Medulla oblongata (tissue), 1 donor: Measurements from ENCODE around the gene RNPEPL1.

Source experiments
- DNase-seq: peaks from one replicate; pipeline ENCODE4 v3.0.0-alpha.2; 2015; ENCODE audit errors: extremely low spot score

Gene RNPEPL1

DNA sequence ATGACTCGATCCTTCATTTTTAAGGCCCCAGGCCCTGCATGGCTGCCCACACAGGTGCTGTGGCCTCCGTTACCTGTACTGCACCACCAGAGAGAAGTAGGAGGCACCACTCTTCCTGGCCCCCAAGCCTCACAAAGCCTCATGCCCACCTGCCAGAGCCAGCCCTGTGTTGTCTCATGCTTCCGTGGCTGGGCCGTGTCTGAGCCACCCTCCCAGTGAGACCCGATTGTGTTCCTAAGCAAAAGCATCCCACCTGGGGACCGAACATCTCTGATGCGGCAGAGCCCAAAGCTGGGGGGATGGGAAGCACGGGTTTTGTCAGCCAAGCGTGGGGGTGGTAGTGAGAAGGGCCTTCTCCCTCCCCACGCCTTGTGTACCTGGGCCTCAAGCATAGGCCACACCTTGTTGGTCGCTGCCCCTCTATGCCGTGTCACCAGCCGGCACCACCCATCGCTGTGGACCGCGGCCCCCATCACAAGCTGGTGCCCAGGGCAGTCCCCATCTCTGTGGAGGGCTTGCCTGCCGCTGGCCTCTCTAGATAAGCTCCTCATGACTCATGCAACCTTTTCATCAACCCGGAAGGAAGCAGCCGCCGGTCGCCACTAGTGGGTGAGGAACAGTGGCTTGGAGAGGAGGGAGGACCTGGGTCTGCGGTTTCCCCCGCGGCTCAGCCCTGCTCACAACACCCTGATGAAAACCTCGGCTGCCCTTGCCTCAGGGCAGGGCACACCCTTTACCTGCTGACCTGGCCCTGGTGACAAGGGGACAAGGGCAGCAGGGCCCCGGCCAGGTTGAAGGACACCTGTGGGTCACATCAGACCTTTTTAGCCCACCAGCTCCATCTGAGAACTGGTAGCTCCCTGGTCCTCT lies 2.7 kb upstream of the RNPEPL1 start:
- DNase-seq, result peak; percentile 67

GRCh38 chr2:240566203-240567136 lies 1.8 kb upstream of the RNPEPL1 start:
- DNase-seq, result peak; percentile 90

DNA sequence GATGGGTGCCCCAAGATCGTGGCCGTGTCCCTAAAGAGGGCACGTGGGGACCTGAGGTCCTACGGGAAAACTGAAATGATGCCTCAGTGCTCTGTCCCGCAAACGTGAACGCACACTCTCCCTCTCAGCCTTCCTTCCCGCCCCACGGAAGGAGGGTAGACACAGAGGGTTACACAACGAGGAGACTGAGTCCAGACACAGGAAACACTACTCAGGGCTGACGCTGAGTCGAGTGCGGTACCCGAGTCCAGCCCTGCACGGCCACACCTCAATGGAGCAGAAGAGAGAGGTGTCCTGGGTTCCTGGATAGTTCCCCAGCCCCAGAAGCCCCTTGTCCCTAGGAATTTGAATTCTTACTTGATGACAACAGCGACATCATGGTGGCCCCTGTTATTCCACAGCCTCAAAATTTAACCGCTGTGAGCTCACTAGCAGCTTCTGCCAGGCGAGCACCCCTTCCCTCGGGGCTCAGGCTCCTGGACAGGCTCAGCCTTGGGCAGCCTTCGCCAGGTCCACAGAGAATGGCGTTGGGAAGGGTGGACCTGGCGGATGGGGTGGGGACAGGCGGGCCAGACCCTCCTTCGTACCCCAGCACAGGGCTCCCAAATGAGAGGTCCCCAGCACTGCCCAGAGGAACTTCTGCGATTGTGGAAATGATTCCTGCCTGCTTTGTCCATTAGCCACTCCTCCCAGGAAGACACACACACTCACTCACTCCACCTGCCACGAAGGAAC lies 980 bp upstream of the RNPEPL1 start:
- no peak for DNase-seq

DNA sequence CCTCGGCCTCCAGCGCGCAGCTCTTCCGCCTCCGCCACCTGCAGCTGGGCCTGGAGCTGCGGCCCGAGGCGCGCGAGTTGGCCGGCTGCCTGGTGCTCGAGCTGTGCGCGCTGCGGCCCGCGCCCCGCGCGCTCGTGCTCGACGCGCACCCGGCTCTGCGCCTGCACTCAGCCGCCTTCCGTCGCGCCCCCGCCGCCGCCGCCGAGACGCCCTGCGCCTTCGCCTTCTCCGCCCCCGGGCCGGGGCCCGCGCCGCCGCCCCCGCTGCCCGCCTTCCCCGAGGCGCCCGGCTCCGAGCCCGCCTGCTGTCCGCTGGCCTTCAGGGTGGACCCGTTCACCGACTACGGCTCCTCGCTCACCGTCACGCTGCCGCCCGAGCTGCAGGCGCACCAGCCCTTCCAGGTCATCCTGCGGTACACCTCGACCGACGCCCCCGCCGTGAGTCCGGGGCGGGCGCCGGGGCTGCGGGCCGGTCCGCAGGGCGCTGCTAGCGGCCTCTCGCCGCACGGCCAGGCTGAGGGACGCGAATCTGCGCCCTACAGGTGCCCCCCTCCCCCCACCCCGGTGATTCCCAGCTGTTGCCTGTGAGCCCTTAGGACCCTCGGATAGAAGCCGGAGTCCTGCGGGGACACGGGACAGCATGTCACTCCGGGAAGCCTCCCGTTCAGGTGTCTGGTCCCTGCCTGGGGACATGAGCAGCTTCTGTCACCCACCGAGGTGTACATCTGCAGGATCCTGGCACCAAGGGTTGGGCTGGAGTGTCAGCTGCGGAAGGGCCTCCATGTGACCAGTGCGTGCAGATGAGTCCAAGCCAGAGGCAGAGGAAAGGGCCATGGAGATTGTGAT lies 616 bp downstream of the RNPEPL1 start:
- DNase-seq, result peak; percentile 67

- no peak for DNase-seq
Observed at GRCh38 chr2:240569523-240569997, 1.3 kb downstream of the RNPEPL1 start.

DNA sequence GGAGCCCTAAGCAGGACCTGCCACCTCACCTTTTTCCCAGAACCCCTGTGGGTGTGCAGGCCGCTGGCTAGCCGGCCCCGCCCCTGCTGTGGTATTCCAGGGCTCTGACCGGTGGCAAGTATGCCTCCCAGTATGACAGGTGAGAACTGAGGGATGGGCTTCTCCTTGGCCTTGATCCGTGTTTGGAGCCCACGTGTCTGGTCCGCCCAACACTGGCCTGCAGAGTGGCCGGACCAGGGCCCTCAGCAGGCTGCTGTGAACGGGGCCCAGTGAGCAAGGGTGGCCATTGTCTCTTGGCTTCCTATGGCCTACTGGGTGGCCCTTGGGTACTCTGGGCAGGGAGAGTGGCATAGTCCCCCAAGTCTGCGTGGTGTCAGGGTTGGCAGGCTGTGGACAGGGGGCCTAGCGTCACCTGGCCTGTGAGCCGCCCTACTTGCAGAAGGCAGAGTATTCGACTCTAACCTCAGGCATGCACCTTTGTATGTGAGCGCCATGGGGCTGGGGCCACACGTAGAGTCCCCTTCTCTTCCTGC lies 1.8 kb downstream of the RNPEPL1 start:
- DNase-seq, result no peak

- DNase-seq, result no peak
Observed at GRCh38 chr2:240570531-240571313, 2.4 kb downstream of the RNPEPL1 start.

DNA sequence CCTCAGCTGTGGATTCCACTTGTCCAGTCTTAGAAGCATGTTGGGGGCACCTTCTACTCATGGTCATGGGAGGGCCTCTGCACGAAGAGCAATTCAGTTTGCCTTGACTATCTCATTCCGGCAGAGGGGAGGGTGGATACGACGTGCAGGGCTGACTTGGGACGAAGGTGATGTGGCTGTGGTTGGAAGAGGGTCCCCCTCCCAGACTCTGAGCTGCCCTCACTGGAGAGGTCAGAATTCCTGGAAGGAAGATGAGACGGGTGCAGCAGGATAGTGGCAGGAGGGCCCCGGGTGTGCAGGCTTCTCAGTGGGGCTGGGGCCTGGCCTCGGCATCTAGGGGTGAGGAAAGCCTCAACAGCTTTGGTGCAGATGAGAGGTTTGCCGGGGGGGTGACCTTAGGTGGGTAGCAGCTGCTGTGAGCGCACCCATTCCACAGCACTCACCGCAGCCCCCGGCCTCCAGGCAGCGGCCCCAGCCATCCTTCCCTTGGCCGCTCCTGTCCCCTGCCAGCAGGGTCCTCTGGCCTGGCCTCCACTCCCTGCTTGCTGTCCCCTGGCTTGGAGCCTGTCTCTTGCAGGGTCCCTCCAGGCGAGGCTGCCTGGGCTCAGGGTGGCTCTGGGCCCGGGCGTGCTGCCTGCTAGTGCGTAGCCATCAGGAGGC lies 3.2 kb downstream of the RNPEPL1 start:
- DNase-seq, result no peak

DNA sequence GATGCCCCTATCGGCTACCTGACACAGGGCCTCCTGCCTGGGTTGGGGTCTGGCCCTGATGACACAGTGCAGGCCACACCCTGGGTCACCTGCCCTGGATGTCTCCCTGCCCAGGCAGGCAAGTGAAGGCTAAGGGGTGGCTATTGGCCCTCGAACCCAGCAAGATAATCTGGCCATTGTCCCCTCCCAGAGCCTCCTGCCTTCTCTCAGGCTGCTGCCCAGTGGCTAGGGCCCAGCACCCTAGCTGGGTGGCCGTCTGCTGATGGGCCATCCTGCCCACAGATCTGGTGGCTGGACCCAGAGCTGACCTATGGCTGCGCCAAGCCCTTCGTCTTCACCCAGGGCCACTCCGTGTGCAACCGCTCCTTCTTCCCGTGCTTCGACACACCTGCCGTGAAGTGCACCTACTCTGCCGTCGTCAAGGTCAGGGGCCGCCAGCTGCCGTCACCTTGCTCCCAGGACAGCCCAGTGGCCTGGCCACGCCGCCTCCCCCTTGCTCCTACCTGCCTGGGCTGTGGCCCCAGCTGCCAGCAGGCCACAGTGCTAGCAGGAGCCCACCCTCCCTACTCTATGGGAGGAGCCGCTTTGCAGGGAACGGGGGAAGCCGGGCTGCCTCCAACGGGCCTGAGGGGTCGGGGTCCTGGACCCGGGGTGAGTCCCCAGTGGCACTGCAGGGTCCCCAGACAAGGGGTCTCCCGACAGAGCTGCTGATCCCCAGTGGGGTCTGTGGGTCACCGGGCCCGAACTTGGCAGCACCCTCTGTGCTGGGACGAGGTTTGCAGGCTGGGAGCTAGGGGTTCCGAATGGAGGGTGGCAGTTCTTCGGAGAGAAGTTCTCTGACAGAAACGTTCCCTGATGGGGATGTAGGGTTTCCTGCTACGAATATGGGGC lies 4.1 kb downstream of the RNPEPL1 start:
- DNase-seq, result no peak

DNA sequence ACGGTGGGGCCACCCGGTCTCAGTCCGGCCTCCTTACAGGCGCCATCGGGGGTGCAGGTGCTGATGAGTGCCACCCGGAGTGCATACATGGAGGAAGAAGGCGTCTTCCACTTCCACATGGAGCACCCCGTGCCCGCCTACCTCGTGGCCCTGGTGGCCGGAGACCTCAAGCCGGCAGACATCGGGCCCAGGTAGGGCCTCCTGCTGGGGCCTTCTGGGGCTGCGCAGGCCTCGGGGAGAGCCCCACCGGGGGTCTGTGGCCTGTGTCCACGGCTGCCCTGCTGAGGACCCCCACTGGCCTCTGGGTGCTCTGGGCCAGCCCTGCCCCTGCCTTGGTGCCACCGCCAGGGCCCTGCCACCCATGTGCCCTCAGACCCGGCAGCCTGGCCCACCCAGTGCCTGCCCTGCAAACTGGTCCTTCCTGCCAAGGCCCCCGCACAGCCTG lies 4.8 kb downstream of the RNPEPL1 start:
- no peak for DNase-seq

DNA sequence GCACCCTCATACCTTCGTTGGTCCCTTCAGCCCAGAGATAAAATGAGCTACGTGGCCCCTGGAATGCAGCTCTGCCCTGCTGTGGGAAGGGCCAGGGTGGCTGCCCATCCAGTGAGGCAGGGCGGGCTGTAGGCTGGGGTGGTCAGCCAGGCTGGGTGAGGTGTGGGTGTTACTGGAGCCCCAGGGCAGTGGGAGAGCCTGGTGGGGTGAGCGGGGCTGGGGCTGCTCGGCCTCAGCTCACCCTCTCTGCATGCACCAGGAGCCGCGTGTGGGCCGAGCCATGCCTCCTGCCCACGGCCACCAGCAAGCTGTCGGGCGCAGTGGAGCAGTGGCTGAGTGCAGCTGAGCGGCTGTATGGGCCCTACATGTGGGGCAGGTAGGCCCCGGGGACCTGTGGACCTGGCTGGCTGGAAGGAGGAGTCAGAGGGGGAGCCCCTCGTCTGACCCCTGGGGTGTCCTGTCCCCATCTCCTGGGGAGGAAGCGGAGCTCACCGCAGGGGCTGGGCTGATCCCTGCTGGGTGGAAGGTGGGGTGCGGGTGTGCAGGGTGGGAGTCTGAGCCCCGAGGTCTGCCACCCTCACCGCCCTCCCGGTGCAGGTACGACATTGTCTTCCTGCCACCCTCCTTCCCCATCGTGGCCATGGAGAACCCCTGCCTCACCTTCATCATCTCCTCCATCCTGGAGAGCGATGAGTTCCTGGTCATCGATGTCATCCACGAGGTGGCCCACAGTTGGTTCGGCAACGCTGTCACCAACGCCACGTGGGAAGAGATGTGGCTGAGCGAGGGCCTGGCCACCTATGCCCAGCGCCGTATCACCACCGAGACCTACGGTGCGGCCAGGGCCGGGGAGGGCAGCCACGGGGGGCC lies 5.5 kb downstream of the RNPEPL1 start:
- DNase-seq, result no peak

DNA sequence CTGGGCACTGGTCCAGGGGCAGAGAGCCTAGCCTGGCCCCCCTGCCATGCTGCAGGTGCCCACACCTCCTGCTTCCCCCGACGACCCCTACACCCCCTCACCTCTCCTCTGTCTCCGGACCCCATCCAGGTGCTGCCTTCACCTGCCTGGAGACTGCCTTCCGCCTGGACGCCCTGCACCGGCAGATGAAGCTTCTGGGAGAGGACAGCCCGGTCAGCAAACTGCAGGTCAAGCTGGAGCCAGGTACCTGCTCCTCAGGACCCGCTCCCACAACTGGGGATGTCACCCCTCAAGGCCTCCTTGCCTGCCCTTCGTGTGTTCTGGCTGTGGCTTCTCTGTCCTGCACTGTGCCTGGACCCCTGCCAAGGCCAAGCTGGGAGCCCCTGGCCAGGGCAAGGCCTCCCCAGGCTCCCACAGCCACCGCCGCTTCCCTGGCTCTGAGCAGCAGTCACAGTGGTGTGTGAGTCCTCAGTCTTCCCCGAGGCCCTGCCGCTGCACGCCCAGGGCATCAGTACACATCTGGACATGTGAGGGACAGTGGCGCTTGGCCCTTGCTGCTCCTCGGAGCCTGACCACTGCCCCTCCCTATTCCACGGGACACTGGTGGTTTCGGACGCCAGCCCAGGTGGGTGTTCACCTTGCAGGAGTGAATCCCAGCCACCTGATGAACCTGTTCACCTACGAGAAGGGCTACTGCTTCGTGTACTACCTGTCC lies 6.3 kb downstream of the RNPEPL1 start:
- DNase-seq, result no peak

- no peak for DNase-seq
Observed at GRCh38 chr2:240575101-240575965, 7.0 kb downstream of the RNPEPL1 start.

GRCh38 chr2:240576036-240576435 lies 7.8 kb downstream of the RNPEPL1 start:
- DNase-seq, result no peak

DNA sequence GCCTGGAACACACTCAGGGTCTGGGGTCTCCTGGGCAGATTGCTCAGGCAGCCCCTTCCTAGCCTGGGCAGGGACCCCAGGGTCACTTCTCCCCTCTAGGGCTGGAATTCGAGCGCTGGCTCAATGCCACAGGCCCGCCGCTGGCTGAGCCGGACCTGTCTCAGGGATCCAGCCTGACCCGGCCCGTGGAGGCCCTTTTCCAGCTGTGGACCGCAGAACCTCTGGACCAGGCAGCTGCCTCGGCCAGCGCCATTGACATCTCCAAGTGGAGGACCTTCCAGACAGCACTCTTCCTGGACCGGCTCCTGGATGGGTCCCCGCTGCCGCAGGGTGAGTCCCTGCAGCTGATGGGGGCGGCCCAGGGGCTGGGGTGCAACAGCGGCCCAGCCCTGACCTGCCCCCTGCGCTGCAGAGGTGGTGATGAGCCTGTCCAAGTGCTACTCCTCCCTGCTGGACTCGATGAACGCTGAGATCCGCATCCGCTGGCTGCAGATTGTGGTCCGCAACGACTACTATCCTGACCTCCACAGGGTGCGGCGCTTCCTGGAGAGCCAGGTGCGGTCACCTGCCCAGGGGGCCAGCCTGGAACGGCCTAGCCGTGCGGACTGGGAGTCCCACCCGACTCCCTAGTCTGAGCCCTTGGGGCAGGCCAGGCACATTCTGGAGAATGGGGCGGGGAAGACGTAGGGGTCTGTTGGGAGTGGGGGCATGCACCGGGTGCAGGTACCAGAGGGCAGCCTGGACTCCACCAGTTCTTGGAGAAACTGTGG lies 8.3 kb downstream of the RNPEPL1 start:
- DNase-seq, result no peak
